Panc1 (cell line): Measurements from ENCODE around the gene RASSF9. TPM values are rescaled to one million over a fixed set of nuclear protein-coding genes. Genes with fewer than 3 reads are reported as not detected.

ENCODE experiments used
- ATAC-seq: fragments of 200-7000 bp; cut with Tn5 transposase; 2 replicates; pipeline ENCODE4 v1.9.1; 2020; ENCODE audit warnings: mild to moderate bottlenecking, moderate library complexity
- BruUV-seq: library from RNA; stranded (reverse); fragments of 400-500 nt; replicated peaks from 2 replicates; lab custom pipeline; 2021; lab: Mats Ljungman, UMichigan
- CTCF ChIA-PET: fragments of 300-600 bp; sonication (Branson Sonifier 250); formaldehyde crosslinking; loops from one replicate; lab custom pipeline; 2022; ENCODE audit warnings: antibody characterized with exemption; lab: Charles Lee
- POLR2A ChIA-PET: fragments of 300-600 bp; sonication (Branson Sonifier 250); formaldehyde crosslinking; loops from one replicate; lab custom pipeline; 2022; ENCODE audit warnings: antibody characterized with exemption; lab: Charles Lee
- DNase-seq: peaks from one replicate; pipeline ENCODE4 v3.0.0-alpha.2; 2010; ENCODE audit warnings: low read depth, low spot score
- H3K27ac ChIP-seq: 2 replicates; pipeline ENCODE4 v1.5.1; 2011; ENCODE audit warnings: mild to moderate bottlenecking, low read length, inconsistent platforms
- H3K27me3 ChIP-seq: fragments of 200-500 bp; sonication (Bioruptor generic); 2 replicates; pipeline ENCODE4 v1.6.0; 2014; ENCODE audit warnings: low read length, inconsistent platforms; ENCODE audit not compliant: control insufficient read depth, insufficient read depth
- H3K36me3 ChIP-seq: fragments of 200-500 bp; sonication (Bioruptor generic); 2 replicates; pipeline ENCODE4 v1.5.1; 2014; ENCODE audit warnings: inconsistent platforms, mild to moderate bottlenecking, low read length, moderate library complexity; ENCODE audit not compliant: control insufficient read depth, insufficient read depth
- H3K4me1 ChIP-seq: 2 replicates; pipeline ENCODE4 v1.5.1; 2011; ENCODE audit warnings: inconsistent platforms, mild to moderate bottlenecking, low read length, moderate library complexity; ENCODE audit not compliant: control insufficient read depth, insufficient read depth
- H3K4me3 ChIP-seq, 2 experiments: 2 replicates each; pipeline ENCODE4 v1.5.1; 2011 to 2012; ENCODE audit warnings: low read depth in 2 of 2, low read length in 2 of 2, mild to moderate bottlenecking in 2 of 2, inconsistent platforms in 1 of 2, moderate library complexity in 1 of 2
- H3K9me3 ChIP-seq: fragments of 200-500 bp; sonication (Bioruptor generic); 2 replicates; pipeline ENCODE4 v1.5.1; 2014; ENCODE audit warnings: low read depth, mild to moderate bottlenecking, inconsistent platforms, low read length, moderate library complexity; ENCODE audit not compliant: control insufficient read depth, insufficient read depth
- POLR2AphosphoS5 ChIP-seq: IDR thresholded peaks from 2 replicates; pipeline ENCODE4 v1.6.1; 2012; ENCODE audit warnings: mild to moderate bottlenecking, low read depth, low read length, moderate library complexity
- SIN3A ChIP-seq: IDR thresholded peaks from 2 replicates; pipeline ENCODE4 v1.6.1; 2012; ENCODE audit warnings: low read depth, mild to moderate bottlenecking, low read length, moderate library complexity, borderline replicate concordance; ENCODE audit not compliant: insufficient read depth
- TCF7L2 ChIP-seq: IDR thresholded peaks from 2 replicates; pipeline ENCODE4 v1.6.1; 2011; ENCODE audit warnings: mild to moderate bottlenecking, low read depth, low read length, inconsistent platforms
- in situ Hi-C: cut with HindIII; loops from 2 replicates; pipeline ENCODE4 v1.10.0; 2016; ENCODE audit warnings: low sequenced_read_pairs, low pct_unique_long_range_greater_than_20kb
- intact Hi-C: fragments of 100-400 bp; cut with micrococcal nuclease; formaldehyde crosslinking; loops from one replicate; pipeline ENCODE4 v1.10.0; 2022; ENCODE audit not compliant: unreplicated experiment
- total RNA-seq: library from RNA; stranded (reverse); gene quantifications from one replicate; pipeline ENCODE4 v1.2.1, GENCODE V29; 2021; ENCODE audit not compliant: unreplicated experiment
- TF ChIP-seq, protein P1 (sequence below): fragments of 450-650 bp; IDR thresholded peaks from 2 replicates; pipeline ENCODE4 v1.5.1; 2017; ENCODE audit warnings: mild to moderate bottlenecking
- TF ChIP-seq, protein P2 (sequence below), 2 experiments: IDR thresholded peaks; 2 replicates each; pipeline ENCODE4 v1.6.1; 2011 to 2012; ENCODE audit warnings: low read depth in 2 of 2, control low read depth in 1 of 2, low read length in 1 of 2, mild to moderate bottlenecking in 1 of 2, moderate library complexity in 1 of 2; ENCODE audit not compliant: insufficient read depth in 1 of 2

The RASSF9 gene
- total RNA-seq, 1 experiment from 2014 or later = 0.33 TPM

DNA sequence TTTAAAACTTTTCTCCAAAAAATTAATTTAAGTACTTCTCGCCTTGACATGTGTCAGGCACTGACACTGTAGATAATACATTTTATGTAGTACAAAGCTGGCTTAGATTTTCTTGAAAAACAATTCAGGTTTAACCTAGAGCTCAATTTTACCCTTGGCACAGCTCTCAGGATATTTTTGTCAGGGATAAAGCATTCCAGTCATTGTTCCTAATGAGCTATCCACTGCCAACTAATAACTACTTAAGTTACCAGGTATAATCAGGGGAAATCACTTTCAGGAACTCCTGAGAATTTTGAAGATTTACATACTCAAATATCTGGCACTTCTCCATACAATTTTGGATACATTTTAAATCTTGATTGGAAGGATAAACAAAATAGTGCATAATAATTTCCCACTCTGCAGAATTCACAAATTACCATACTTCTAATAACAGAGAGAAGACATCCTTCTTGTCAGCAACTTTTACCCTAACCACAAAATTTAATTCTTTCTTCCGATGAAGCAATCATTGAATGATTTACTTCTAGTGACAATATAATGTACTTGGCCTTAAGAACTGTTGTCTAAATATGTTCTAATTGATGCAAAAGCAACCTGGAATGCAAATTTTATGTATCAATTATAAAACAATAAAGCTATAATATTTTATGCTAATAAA, 4.8 kb downstream of the RASSF9 start:
- TF ChIP-seq, protein P1, sequence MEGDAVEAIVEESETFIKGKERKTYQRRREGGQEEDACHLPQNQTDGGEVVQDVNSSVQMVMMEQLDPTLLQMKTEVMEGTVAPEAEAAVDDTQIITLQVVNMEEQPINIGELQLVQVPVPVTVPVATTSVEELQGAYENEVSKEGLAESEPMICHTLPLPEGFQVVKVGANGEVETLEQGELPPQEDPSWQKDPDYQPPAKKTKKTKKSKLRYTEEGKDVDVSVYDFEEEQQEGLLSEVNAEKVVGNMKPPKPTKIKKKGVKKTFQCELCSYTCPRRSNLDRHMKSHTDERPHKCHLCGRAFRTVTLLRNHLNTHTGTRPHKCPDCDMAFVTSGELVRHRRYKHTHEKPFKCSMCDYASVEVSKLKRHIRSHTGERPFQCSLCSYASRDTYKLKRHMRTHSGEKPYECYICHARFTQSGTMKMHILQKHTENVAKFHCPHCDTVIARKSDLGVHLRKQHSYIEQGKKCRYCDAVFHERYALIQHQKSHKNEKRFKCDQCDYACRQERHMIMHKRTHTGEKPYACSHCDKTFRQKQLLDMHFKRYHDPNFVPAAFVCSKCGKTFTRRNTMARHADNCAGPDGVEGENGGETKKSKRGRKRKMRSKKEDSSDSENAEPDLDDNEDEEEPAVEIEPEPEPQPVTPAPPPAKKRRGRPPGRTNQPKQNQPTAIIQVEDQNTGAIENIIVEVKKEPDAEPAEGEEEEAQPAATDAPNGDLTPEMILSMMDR = no peak
- no peak for TF ChIP-seq SIN3A
- TF ChIP-seq, protein P2, sequence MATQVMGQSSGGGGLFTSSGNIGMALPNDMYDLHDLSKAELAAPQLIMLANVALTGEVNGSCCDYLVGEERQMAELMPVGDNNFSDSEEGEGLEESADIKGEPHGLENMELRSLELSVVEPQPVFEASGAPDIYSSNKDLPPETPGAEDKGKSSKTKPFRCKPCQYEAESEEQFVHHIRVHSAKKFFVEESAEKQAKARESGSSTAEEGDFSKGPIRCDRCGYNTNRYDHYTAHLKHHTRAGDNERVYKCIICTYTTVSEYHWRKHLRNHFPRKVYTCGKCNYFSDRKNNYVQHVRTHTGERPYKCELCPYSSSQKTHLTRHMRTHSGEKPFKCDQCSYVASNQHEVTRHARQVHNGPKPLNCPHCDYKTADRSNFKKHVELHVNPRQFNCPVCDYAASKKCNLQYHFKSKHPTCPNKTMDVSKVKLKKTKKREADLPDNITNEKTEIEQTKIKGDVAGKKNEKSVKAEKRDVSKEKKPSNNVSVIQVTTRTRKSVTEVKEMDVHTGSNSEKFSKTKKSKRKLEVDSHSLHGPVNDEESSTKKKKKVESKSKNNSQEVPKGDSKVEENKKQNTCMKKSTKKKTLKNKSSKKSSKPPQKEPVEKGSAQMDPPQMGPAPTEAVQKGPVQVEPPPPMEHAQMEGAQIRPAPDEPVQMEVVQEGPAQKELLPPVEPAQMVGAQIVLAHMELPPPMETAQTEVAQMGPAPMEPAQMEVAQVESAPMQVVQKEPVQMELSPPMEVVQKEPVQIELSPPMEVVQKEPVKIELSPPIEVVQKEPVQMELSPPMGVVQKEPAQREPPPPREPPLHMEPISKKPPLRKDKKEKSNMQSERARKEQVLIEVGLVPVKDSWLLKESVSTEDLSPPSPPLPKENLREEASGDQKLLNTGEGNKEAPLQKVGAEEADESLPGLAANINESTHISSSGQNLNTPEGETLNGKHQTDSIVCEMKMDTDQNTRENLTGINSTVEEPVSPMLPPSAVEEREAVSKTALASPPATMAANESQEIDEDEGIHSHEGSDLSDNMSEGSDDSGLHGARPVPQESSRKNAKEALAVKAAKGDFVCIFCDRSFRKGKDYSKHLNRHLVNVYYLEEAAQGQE (IDR thresholded peaks at IDR 0.05; ENCODE audit: insufficient read depth in 1 of 2, low read depth in 2 of 2, low read length in 1 of 2) = no peak
- no peak for TF ChIP-seq TCF7L2
- no peak for TF ChIP-seq POLR2AphosphoS5
- Histone ChIP-seq H3K4me3 (no peak overlapping the region), H3K27me3 (no peaks in the 10 kb centered on the region), H3K27ac (no peak overlapping the region), H3K36me3 (no peaks in the 10 kb centered on the region; the same call in 1 of the 2 replicates), H3K4me1 (no peaks in the 10 kb centered on the region; the same call in 1 of the 2 replicates), H3K9me3 (no peaks in the 10 kb centered on the region)
- ChIA-PET POLR2A (no interaction called here), CTCF (no interaction called here)
- BruUV-seq = no TSS peak
- ATAC-seq (no peak), DNase-seq (no peak)
- in situ Hi-C loops = no loop called here
- intact Hi-C loops = no loop called here

DNA sequence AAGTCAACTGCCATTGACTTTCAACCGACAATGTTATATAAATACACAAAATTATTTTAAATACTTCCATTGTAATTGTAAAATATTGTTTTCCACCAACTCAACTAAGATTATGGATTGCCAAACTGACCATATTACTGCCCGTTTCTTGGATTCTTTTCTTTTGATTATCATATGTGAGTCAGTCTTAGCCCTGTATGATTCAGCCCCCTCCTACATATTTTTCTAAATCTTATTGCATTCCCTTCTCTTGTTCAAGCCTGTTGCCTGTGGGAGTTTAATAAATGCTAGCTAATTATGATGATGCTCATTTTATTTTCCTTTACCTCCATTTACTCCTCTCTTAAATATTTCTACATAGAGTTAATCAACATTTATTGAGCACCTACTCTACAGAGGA, 6.8 kb downstream of the RASSF9 start:
- Histone ChIP-seq H3K9me3 (no peaks in the 10 kb centered on the region), H3K4me3 (no peak overlapping the region), H3K36me3 (no peaks in the 10 kb centered on the region; the same call in 1 of the 2 replicates), H3K27me3 (no peaks in the 10 kb centered on the region), H3K4me1 (no peaks in the 10 kb centered on the region; the same call in 1 of the 2 replicates), H3K27ac (no peak overlapping the region)
- TF ChIP-seq POLR2AphosphoS5 = no peak
- TF ChIP-seq, protein P2 (IDR thresholded peaks at IDR 0.05; ENCODE audit: insufficient read depth in 1 of 2, low read depth in 2 of 2, low read length in 1 of 2) = no peak
- TF ChIP-seq TCF7L2 = no peak
- TF ChIP-seq SIN3A = no peak
- TF ChIP-seq, protein P1 = no peak
- in situ Hi-C loops = no loop called here
- DNase-seq (no peak), ATAC-seq (no peak)
- ChIA-PET POLR2A (no interaction called here), CTCF (no interaction called here)
- BruUV-seq = no TSS peak
- intact Hi-C loops = no loop called here
